ENCODE results near the gene AGBL4. TPM values are rescaled to one million over a fixed set of nuclear protein-coding genes. Genes with fewer than 3 reads are reported as not detected.

The AGBL4 gene
- polyA plus RNA-seq, 1 experiment = not detected

- no peak for TF ChIP-seq CTCF (IDR thresholded peaks at IDR 0.05; ENCODE audit: low read depth, low read length)
- Histone ChIP-seq H3K27ac (ENCODE audit: low read depth, low read length) (no peak overlapping the region), H3K27me3 (ENCODE audit: control insufficient read depth, insufficient read depth, low read length) (no peaks in the 10 kb centered on the region), H3K4me3 (ENCODE audit: low read depth, low read length) (no peak overlapping the region), H3K9me3 (ENCODE audit: control insufficient read depth, insufficient read depth, low read length) (no peaks in the 10 kb centered on the region)
- DNase-seq (ENCODE audit: low read depth, low spot score) = no peak
- ChIA-PET POLR2A (no interaction called here), CTCF (no interaction called here)
These were observed 1172.1 kb downstream of the AGBL4 start for GRCh38 chr1:48851638-48852037.

- POLR2A ChIA-PET = no interaction called here
- no peak for TF ChIP-seq CTCF (IDR thresholded peaks at IDR 0.05; ENCODE audit: low read depth, low read length)
- CTCF ChIA-PET = no interaction called here
These were observed 1175.7 kb downstream of the AGBL4 start for GRCh38 chr1:48848035-48848434.

GRCh38 chr1:48846441-48846840, 1177.3 kb downstream of the AGBL4 start:
- H3K27ac ChIP-seq (ENCODE audit: low read depth, low read length) = no peak overlapping the region
- POLR2A ChIA-PET = no interaction called here

More at GRCh38 chr1:48848035-48848434, 1175.7 kb downstream of the AGBL4 start:
- DNase-seq (ENCODE audit: low read depth, low spot score) = no peak
- H3K27ac ChIP-seq (ENCODE audit: low read depth, low read length) = no peak overlapping the region
- H3K4me3 ChIP-seq (ENCODE audit: low read depth, low read length) = no peak overlapping the region
- H3K9me3 ChIP-seq (ENCODE audit: control insufficient read depth, insufficient read depth, low read length) = no peaks in the 10 kb centered on the region
- H3K27me3 ChIP-seq (ENCODE audit: control insufficient read depth, insufficient read depth, low read length) = no peaks in the 10 kb centered on the region

GRCh38 chr1:48844187-48844586, 1179.6 kb downstream of the AGBL4 start:
- CTCF ChIA-PET = no interaction called here
- DNase-seq (ENCODE audit: low read depth, low spot score) = no peak
- no peaks in the 10 kb centered on the region for H3K27me3 ChIP-seq (ENCODE audit: control insufficient read depth, insufficient read depth, low read length)
- H3K4me3 ChIP-seq (ENCODE audit: low read depth, low read length) = no peak overlapping the region
- H3K27ac ChIP-seq (ENCODE audit: low read depth, low read length) = no peak overlapping the region
- POLR2A ChIA-PET = no interaction called here
- H3K9me3 ChIP-seq (ENCODE audit: control insufficient read depth, insufficient read depth, low read length) = no peaks in the 10 kb centered on the region
- TF ChIP-seq CTCF (IDR thresholded peaks at IDR 0.05; ENCODE audit: low read depth, low read length) = no peak

More at GRCh38 chr1:48846441-48846840, 1177.3 kb downstream of the AGBL4 start:
- DNase-seq (ENCODE audit: low read depth, low spot score) = no peak
- no peak for TF ChIP-seq CTCF (IDR thresholded peaks at IDR 0.05; ENCODE audit: low read depth, low read length)
- CTCF ChIA-PET = no interaction called here
- H3K9me3 ChIP-seq (ENCODE audit: control insufficient read depth, insufficient read depth, low read length) = no peaks in the 10 kb centered on the region
- H3K4me3 ChIP-seq (ENCODE audit: low read depth, low read length) = no peak overlapping the region
- no peaks in the 10 kb centered on the region for H3K27me3 ChIP-seq (ENCODE audit: control insufficient read depth, insufficient read depth, low read length)

GRCh38 chr1:48841966-48842365, 1181.8 kb downstream of the AGBL4 start:
- no peak for TF ChIP-seq CTCF (IDR thresholded peaks at IDR 0.05; ENCODE audit: low read depth, low read length)
- no peak for DNase-seq (ENCODE audit: low read depth, low spot score)
- Histone ChIP-seq H3K27me3 (ENCODE audit: control insufficient read depth, insufficient read depth, low read length) (no peaks in the 10 kb centered on the region), H3K4me3 (ENCODE audit: low read depth, low read length) (no peak overlapping the region), H3K9me3 (ENCODE audit: control insufficient read depth, insufficient read depth, low read length) (no peaks in the 10 kb centered on the region), H3K27ac (ENCODE audit: low read depth, low read length) (no peak overlapping the region)
- ChIA-PET POLR2A (no interaction called here), CTCF (interaction anchor here (1.9 kb wide), 1 partner anchor 24 kb away, joined by 5 read pairs; no protein-coding TSS in a partner anchor)

All from AG04450 (cell line).